Neuronal stem cell (in vitro differentiated cells): ENCODE measurements around the gene EPB41L4B.
A peak's percentile ranks its signal among the peaks of the same experiment; 100 is the strongest.

Source experiments
- DNase-seq: peaks from one replicate; pipeline ENCODE4 v3.0.0-alpha.2; 2013; ENCODE audit warnings: low spot score
- H2AFZ ChIP-seq: one replicate; pipeline ENCODE4 v1.6.1; 2013; ENCODE audit warnings: mild to moderate bottlenecking, low read length, inconsistent platforms
- H2AK5ac ChIP-seq: 2 replicates; pipeline ENCODE4 v1.6.1; 2013; ENCODE audit warnings: low read depth, mild to moderate bottlenecking, inconsistent platforms, low read length, moderate library complexity, mixed read lengths
- H2BK120ac ChIP-seq: 2 replicates; pipeline ENCODE4 v1.6.1; 2013; ENCODE audit warnings: low read depth, mild to moderate bottlenecking, inconsistent platforms, low read length, moderate library complexity, mixed read lengths
- H2BK12ac ChIP-seq: one replicate; pipeline ENCODE4 v1.6.1; 2013; ENCODE audit warnings: low read length, inconsistent platforms
- H2BK15ac ChIP-seq: 2 replicates; pipeline ENCODE4 v1.6.1; 2013; ENCODE audit warnings: mild to moderate bottlenecking, low read length, inconsistent platforms, mixed read lengths
- H2BK5ac ChIP-seq: one replicate; pipeline ENCODE4 v1.6.1; 2013; ENCODE audit warnings: inconsistent platforms, mild to moderate bottlenecking, low read length, moderate library complexity
- H3K14ac ChIP-seq: one replicate; pipeline ENCODE4 v1.6.1; 2013; ENCODE audit warnings: low read length, inconsistent platforms
- H3K18ac ChIP-seq: 2 replicates; pipeline ENCODE4 v1.6.1; 2013; ENCODE audit warnings: low read length, inconsistent platforms
- H3K23ac ChIP-seq: 2 replicates; pipeline ENCODE4 v1.6.1; 2013; ENCODE audit warnings: low read depth, mild to moderate bottlenecking, mixed read lengths, low read length, inconsistent platforms; ENCODE audit not compliant: poor library complexity
- H3K27ac ChIP-seq: replicated peaks from 3 replicates; pipeline ENCODE4 v1.5.1; 2013; ENCODE audit warnings: low read length, inconsistent platforms
- H3K27me3 ChIP-seq, 3 experiments: 2 replicates each; pipeline ENCODE4 v1.6.1; 2013; ENCODE audit warnings: low read length in 3 of 3, mild to moderate bottlenecking in 2 of 3, inconsistent platforms in 1 of 3, low read depth in 1 of 3, mixed read lengths in 1 of 3, moderate library complexity in 1 of 3; ENCODE audit not compliant: control insufficient read depth in 3 of 3, insufficient read depth in 3 of 3
- H3K36me3 ChIP-seq, 2 donors: replicated peaks in 1 of 2; 2 replicates each; pipeline ENCODE4 v1.6.1; 2013; ENCODE audit warnings: low read length in 2 of 2; ENCODE audit not compliant: control insufficient read depth in 2 of 2, insufficient read depth in 2 of 2
- H3K4ac ChIP-seq: 2 replicates; pipeline ENCODE4 v1.6.1; 2013; ENCODE audit warnings: inconsistent platforms, mild to moderate bottlenecking, low read length, moderate library complexity
- H3K4me1 ChIP-seq, 2 donors: 1 replicate in 1 of 2; 2 replicates in 1 of 2; pipeline ENCODE4 v1.6.1; 2013; ENCODE audit warnings: low read length in 2 of 2, low read depth in 1 of 2; ENCODE audit not compliant: control insufficient read depth in 2 of 2, insufficient read depth in 1 of 2
- H3K4me2 ChIP-seq: one replicate; pipeline ENCODE4 v1.6.1; 2013; ENCODE audit warnings: mild to moderate bottlenecking, low read length, inconsistent platforms; ENCODE audit not compliant: insufficient read depth, poor library complexity, severe bottlenecking
- H3K4me3 ChIP-seq, 2 donors: 2 replicates each; pipeline ENCODE4 v1.5.1; 2013; ENCODE audit warnings: low read length in 2 of 2, mild to moderate bottlenecking in 2 of 2, inconsistent platforms in 1 of 2, moderate library complexity in 1 of 2
- H3K79me1 ChIP-seq: one replicate; pipeline ENCODE4 v1.6.1; 2013; ENCODE audit warnings: low read depth, mild to moderate bottlenecking, inconsistent platforms, low read length, moderate library complexity
- H3K9ac ChIP-seq: one replicate; pipeline ENCODE4 v1.6.1; 2013; ENCODE audit warnings: mild to moderate bottlenecking, low read depth, low read length, inconsistent platforms; ENCODE audit not compliant: poor library complexity
- H3K9me3 ChIP-seq, 2 donors: replicated peaks in 1 of 2; 2 replicates each; pipeline versions ENCODE3 to v1.6.1; 2013; ENCODE audit warnings: low read length in 2 of 2, mild to moderate bottlenecking in 2 of 2, inconsistent platforms in 1 of 2, low read depth in 1 of 2, mixed read lengths in 1 of 2, moderate library complexity in 1 of 2; ENCODE audit not compliant: control insufficient read depth in 2 of 2, insufficient read depth in 1 of 2
- H4K8ac ChIP-seq: one replicate; pipeline ENCODE4 v1.6.1; 2013; ENCODE audit warnings: low read depth, mild to moderate bottlenecking, inconsistent platforms, low read length, moderate library complexity
- H4K91ac ChIP-seq: one replicate; pipeline ENCODE4 v1.6.1; 2013; ENCODE audit warnings: low read length, low read depth, mild to moderate bottlenecking, inconsistent platforms; ENCODE audit not compliant: poor library complexity
- WGBS, 2 donors: extraction: QIAGEN DNeasy Blood & Tissue Kit; methylation state at CpG; one replicate each; pipeline ENCODE4 v1.1.7; 2013; ENCODE audit warnings: missing lambda C conversion rate in 2 of 2, mixed read lengths in 1 of 2; ENCODE audit not compliant: insufficient read length in 2 of 2, insufficient replicate concordance in 1 of 2; ENCODE audit errors: extremely low coverage in 2 of 2; 5-methylcytosine and 5-hydroxymethylcytosine counted together

The EPB41L4B gene

GRCh38 chr9:109193974-109194556 is 126.8 kb downstream of the EPB41L4B start:
- Histone ChIP-seq H3K14ac (no peak overlapping the region), H3K36me3 (no peaks in the 10 kb centered on the region), H2BK15ac (no peak overlapping the region), H2BK5ac (no peak overlapping the region), H3K27ac (no peak overlapping the region), H3K4ac (no peak overlapping the region), H4K91ac (no peak overlapping the region), H4K8ac (no peak overlapping the region), H3K4me1 (no peaks in the 10 kb centered on the region), H3K4me2 (no peak overlapping the region), H2AFZ (no peak overlapping the region), H3K9me3 (no peaks in the 10 kb centered on the region), H3K9ac (no peak overlapping the region), H3K4me3 (no peak overlapping the region), H2BK120ac (no peak overlapping the region), H3K27me3 (peaks cover 0 to 46% (median 0%) of the 10 kb centered on the region in 3 experiments), H2BK12ac (no peak overlapping the region), H3K79me1 (no peaks in the 10 kb centered on the region), H3K23ac (no peak overlapping the region), H3K18ac (no peak overlapping the region), H2AK5ac (no peak overlapping the region)
- no CpG with 5 or more reads among the region's 11 CpGs for WGBS, 2 donors
- DNase-seq = no peak

GRCh38 chr9:109192732-109193361 is 128.0 kb downstream of the EPB41L4B start:
- H2BK120ac ChIP-seq = no peak overlapping the region
- DNase-seq = peak; percentile 36
- no peak overlapping the region for H2BK15ac ChIP-seq
- no peak overlapping the region for H3K4me2 ChIP-seq
- no peak overlapping the region for H2AFZ ChIP-seq
- no CpG with 5 or more reads among the region's 7 CpGs for WGBS, 2 donors
- no peak overlapping the region for H2BK5ac ChIP-seq
- no peak overlapping the region for H2BK12ac ChIP-seq
- H3K36me3 ChIP-seq = no peaks in the 10 kb centered on the region
- H3K4me1 ChIP-seq = peaks cover 0 to 1% of the 10 kb centered on the region in 2 donors
- H3K18ac ChIP-seq = no peak overlapping the region
- H3K9ac ChIP-seq = no peak overlapping the region
- no peak overlapping the region for H3K23ac ChIP-seq
- no peaks in the 10 kb centered on the region for H3K79me1 ChIP-seq
- no peaks in the 10 kb centered on the region for H3K9me3 ChIP-seq
- no peak overlapping the region for H3K14ac ChIP-seq
- H4K8ac ChIP-seq = no peak overlapping the region
- H3K27me3 ChIP-seq = peaks cover 0 to 51% (median 0%) of the 10 kb centered on the region in 3 experiments
- no peak overlapping the region for H3K4ac ChIP-seq
- no peak overlapping the region for H4K91ac ChIP-seq
- H3K27ac ChIP-seq = no peak overlapping the region
- H3K4me3 ChIP-seq = no peak overlapping the region
- no peak overlapping the region for H2AK5ac ChIP-seq

DNA sequence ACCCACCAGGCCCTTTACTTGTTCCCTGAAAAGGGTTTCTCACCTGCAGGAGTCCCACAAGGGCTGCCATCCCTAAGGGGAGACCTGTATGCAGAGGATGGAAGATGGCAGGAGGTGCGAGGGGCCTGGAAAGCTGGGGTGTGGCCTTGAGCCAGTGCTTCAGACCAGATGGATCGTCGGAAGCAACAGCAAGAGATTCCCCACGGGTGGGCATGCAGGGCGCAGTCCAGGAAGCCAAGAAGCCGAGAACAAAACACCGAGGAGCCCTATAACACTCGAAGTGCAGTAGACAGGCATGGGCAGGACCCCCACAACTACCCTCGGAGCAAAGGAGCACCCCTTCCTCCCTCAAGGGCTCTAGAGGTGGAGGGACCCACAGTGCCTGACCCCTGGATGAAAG is 129.1 kb downstream of the EPB41L4B start:
- Histone ChIP-seq H2BK12ac (no peak overlapping the region), H3K18ac (peak overlapping the region; percentile 23), H3K4me3 (no peak overlapping the region), H3K9me3 (no peaks in the 10 kb centered on the region), H3K23ac (peak overlapping the region; percentile 48), H2AK5ac (no peak overlapping the region), H2BK5ac (no peak overlapping the region), H2AFZ (no peak overlapping the region), H2BK15ac (peak overlapping the region; percentile 16), H3K4me2 (no peak overlapping the region), H3K36me3 (no peaks in the 10 kb centered on the region), H4K91ac (no peak overlapping the region), H3K27ac (no peak overlapping the region), H3K14ac (no peak overlapping the region), H3K9ac (no peak overlapping the region), H3K79me1 (no peaks in the 10 kb centered on the region), H3K27me3 (peaks cover 0 to 62% (median 0%) of the 10 kb centered on the region in 3 experiments), H3K4ac (no peak overlapping the region), H4K8ac (no peak overlapping the region), H2BK120ac (no peak overlapping the region), H3K4me1 (peaks cover 0 to 1% of the 10 kb centered on the region in 2 donors)
- no peak for DNase-seq
- WGBS, 2 donors = no CpG with 5 or more reads among the region's 9 CpGs

- H2AK5ac ChIP-seq = no peak overlapping the region
- no peaks in the 10 kb centered on the region for H3K79me1 ChIP-seq
- H3K18ac ChIP-seq = no peak overlapping the region
- no peak overlapping the region for H3K4me2 ChIP-seq
- no peak overlapping the region for H3K4me3 ChIP-seq
- WGBS, 2 donors = no CpG with 5 or more reads among the region's 1 CpG
- peaks cover 0 to 69% (median 0%) of the 10 kb centered on the region in 3 experiments for H3K27me3 ChIP-seq
- no peak overlapping the region for H4K91ac ChIP-seq
- H3K14ac ChIP-seq = no peak overlapping the region
- no peak overlapping the region for H3K9ac ChIP-seq
- H3K27ac ChIP-seq = no peak overlapping the region
- H3K4ac ChIP-seq = no peak overlapping the region
- no peak overlapping the region for H3K23ac ChIP-seq
- no peak overlapping the region for H2BK120ac ChIP-seq
- no peak overlapping the region for H2AFZ ChIP-seq
- H2BK15ac ChIP-seq = no peak overlapping the region
- DNase-seq = no peak
- no peaks in the 10 kb centered on the region for H3K36me3 ChIP-seq
- no peaks in the 10 kb centered on the region for H3K9me3 ChIP-seq
- H4K8ac ChIP-seq = no peak overlapping the region
- peaks cover 0 to 1% of the 10 kb centered on the region in 2 donors for H3K4me1 ChIP-seq
- no peak overlapping the region for H2BK12ac ChIP-seq
- no peak overlapping the region for H2BK5ac ChIP-seq
These were observed 130.7 kb downstream of the EPB41L4B start for GRCh38 chr9:109190151-109190550.
